ENCODE measurements around the gene CDADC1.

GRCh38 chr13:49208619-49209018, 39.1 kb upstream of the CDADC1 start:
- TF ChIP-seq EZH2 (IDR thresholded peaks at IDR 0.05; ENCODE audit: insufficient read depth, poor library complexity, severe bottlenecking): no peak
- no peak for TF ChIP-seq EZH2phosphoT487 (IDR thresholded peaks at IDR 0.05; ENCODE audit: insufficient read depth, low read depth)

All from GM23248 (cell line).